GM19463 (cell line): ENCODE data around the gene EVI5L.
"Not testable (repeated sequence)": the region's sequence is repeated elsewhere in the genome, so short reads cannot be mapped to it uniquely, and the experiment has no call there.

Experiments used
- ATAC-seq: cut with Tn5 transposase; IDR thresholded peaks from one replicate; pipeline ENCODE4 v1.9.1; 2021; ENCODE audit warnings: mild to moderate bottlenecking, moderate library complexity; ENCODE audit not compliant: unreplicated experiment

The EVI5L gene

DNA sequence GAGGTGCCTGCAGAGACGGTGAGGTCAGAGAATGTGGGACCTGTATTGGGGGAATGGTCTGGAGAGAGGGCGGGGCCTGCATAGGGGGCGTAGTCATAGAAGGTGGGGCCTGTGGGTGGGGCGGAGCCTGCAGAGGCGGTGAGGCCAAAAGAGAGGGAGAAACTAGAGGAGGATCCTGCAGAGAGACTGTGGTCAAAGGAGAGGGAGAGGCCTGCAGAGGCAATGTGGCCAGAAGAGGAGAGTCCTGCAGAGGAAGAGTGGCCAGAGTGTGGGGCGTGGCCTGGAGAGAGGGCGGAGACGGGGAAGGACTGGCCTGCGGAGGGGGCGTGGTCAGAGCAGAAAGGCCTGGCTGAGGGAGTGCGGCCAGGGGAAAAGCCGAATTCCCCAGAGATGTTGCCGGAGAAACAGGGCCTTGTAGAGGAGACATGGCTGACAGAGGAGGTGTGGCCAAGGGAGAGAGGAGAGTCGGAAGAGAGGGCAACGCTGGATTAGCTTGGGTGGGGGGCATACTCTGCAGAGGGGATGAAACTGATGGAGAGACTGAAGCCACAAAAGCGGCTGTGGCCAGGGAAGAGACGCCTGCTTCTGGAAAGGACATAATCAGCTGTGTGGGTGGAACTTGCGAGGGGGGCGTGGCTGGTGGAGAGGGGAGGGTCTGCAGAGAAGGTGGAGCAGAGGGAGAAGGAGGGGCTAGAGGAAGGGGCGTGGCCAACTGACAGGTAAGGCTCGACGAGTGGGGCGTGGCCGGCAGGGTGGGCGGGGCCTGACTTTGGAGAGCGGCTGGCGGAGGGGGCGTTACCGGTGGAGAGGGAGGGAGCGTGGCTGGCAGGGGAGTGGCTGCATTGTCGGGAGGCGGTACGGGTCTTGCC is 41.7 kb downstream of the EVI5L start:
- no peak for ATAC-seq

DNA sequence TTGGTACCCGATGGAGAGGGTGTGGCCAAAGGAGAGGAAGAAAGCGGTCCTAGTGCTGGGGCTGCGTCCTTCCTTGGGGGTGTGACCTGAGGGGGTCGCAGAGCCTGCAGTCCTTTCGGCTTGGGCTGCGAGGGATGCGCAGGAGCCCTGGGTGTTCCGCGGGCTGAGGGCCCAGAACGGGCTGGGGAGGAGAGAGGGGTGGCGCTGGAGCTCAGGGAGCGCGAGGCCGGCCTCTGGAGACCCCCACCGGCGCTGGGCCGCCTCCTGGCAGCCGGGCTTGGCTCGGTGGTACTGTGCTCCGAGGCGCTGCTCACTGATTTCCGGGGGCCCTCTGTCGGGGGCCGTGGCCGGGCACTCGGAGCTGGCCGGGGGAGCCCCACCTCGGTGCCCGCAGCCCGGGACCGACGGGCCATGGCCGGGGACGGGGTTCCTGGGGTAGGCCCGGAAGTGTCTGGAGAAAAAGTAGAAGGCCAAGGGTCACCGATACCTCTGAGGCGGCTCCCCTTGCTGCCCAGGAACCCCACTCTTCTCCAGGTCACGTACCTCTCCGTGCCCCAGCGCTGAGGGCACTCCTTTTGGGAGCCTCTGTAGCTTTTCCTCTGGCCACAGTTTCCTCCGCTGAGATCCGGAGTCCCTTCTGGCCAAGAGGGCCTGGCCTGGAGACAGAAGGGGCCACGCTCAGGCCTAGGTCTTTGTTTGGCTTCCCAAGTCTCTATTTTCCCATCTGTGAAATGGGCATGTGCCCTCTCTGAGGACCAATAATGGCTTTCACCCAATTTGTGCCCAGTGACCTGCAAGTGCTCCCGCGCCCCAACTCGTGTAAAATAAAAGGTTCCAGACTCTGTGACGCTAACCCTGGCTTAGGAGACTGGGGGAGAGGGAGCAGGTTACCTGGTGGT is 42.5 kb downstream of the EVI5L start:
- ATAC-seq: no peak

DNA sequence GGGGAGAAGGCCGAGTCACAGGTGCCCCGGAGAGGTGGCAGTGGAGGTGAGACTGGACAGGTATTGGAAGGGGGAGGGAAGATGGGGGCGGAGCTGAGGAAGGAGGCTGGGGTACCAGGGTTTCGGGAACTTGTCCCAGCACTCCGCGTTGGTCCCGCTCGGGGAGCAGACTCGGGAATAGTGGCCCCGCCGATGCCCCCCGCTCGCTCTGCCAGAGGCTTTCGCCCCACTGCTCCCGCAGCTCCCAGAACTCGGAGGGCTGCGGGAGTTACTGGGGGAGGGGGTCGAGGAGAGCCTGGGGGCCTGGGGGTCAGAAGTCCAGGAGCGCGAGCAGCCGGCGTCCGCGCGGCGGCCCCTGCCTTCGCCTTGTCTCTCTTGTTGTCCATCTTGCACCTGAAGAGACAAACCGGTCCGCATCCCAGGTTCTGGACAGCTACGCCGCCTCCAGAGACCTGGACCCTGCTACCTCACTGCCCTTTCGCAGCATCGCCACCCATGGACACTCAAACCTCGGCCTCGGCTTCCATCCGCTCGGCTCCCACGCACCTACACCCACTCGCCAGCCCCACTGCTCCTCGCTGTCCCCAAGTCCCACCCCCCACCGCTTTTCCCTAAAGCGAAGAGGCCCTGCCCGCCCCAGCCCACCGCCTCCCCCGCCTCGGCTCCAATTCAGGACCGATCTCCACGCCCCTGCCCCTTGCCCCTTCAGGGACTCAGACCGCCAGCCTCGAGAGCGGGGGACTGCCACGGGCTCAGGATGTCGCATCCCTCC is 43.5 kb downstream of the EVI5L start:
- ATAC-seq: no peak

DNA sequence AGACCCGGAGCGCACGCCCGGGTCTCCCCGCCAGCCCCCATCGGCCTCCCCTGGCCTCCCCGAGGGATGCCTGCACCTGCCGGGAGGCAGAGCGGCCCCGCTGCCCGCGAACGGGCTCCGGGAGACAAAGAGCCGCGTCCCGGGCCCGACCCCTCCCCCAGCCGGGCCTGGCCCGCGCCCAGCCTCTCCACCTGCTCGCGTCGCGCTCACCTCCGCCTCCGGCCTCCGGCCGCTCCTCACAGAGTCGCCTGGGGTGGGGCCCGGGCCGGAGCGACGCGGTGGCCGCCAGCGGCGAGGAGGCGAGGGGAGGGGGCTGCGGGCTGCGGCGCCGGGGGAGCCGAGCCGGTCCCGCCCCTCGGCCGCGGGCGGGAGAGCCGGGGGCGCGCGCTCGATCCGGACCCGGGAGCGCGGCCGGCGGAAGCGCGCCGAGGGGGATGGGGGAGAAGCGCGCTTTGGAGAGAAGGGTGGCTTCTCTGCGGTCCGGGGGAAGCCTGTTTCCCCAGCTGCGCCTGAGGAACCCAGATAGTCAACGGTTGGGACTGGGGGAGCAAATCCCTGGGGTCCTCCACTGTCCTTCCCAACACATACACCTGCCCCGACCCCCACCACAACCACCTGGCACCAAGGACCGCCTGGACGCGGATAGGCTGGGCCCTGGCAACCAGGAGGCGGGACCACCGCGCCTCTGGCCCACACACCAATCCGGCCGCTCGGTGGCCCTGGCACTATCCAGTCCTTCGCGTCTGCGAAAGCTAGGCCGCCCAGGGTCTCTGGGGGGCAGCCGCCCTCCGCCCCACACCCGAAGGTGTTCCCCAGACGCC is 44.3 kb downstream of the EVI5L start, which contains the start of gene PRR36:
Gene PRR36, minus strand, starts transcription at position 315 of the 821 bp plus-strand sequence. CDS start 701 bp downstream, outside the sequence.
- no peak for ATAC-seq

DNA sequence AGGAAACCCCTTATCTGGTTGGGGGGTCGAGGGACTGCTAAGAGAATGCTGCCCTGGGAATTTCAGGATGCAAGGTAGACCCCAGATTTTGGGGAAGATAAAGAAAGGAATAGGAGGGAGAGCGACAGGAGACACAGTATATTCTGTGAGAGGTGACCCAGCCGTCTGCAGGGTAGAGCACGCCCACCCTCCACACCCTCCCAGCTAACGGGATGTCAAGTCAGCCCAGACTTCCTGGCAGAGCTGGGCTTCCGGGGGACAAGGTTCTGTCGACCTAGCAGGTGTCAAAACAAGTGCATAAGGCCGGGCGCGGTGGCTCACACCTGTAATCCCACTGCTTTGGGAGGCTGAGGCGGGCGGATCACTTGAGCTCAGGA is 44.9 kb downstream of the EVI5L start:
- no peak for ATAC-seq

GRCh38 chr19:7877249-7877836 is 47.3 kb downstream of the EVI5L start:
- no peak for ATAC-seq

DNA sequence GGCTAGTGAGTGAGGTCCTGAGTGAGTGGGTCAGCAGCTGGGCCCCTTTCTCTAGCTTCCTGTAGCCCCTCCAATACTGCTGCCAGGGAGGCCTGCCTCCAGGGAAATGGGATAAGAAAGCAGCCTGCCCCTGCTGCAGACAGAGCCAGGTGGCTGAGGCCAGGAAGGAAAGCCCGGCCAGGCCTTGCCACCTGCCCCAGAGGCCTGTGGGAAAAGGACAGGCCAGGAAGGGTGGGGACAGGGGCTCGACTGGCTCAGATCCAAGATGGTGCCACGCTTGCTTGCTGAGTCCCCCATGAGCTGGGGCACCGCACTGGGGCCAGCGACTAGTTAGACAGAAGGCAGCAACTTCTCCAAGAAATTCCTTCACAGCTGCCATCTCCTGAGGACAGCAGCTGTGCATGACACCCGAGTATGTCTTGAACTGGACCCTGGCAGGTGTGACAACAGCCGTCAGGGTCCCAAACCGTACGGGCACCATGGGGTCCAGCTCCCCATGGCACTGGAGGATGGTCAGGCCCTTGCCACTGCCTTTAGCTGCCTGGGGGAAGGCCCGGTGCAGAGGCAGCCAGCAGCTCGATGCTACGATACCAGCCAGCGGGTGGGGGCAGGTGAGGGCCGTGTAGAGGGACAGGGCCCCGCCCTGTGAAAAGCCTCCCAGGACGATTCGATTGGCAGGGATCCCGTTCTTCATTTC is 49.2 kb downstream of the EVI5L start:
- no peak for ATAC-seq

- no peak for ATAC-seq
Measured at GRCh38 chr19:7879836-7880235, 49.8 kb downstream of the EVI5L start.

DNA sequence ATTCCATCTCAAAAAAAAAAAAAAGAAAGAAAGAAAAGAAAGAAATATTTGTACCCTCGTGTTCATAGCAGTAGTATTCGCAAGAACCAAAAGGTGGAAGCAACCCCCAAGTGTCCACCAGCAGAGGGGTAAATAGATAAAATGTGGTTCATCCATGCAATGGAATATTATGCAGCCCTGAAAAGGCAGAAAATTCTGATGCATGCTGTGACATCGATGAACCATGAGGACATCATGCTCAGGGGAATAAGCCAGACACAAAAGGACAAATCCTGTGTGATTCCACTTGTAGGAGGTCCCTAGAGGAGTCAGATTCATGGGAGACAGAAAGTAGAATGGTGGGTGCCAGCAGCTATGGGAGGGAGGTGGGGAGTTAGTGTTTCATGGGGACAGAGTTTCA is 51.9 kb downstream of the EVI5L start:
- no peak for ATAC-seq

- ATAC-seq: no peak
Measured at GRCh38 chr19:7883105-7883504, 53.1 kb downstream of the EVI5L start.

GRCh38 chr19:7883796-7884570 is 54.0 kb downstream of the EVI5L start:
- no peak for ATAC-seq

GRCh38 chr19:7885818-7886217 is 55.8 kb downstream of the EVI5L start:
- no peak for ATAC-seq

GRCh38 chr19:7887408-7888144 is 57.6 kb downstream of the EVI5L start:
- no peak for ATAC-seq

DNA sequence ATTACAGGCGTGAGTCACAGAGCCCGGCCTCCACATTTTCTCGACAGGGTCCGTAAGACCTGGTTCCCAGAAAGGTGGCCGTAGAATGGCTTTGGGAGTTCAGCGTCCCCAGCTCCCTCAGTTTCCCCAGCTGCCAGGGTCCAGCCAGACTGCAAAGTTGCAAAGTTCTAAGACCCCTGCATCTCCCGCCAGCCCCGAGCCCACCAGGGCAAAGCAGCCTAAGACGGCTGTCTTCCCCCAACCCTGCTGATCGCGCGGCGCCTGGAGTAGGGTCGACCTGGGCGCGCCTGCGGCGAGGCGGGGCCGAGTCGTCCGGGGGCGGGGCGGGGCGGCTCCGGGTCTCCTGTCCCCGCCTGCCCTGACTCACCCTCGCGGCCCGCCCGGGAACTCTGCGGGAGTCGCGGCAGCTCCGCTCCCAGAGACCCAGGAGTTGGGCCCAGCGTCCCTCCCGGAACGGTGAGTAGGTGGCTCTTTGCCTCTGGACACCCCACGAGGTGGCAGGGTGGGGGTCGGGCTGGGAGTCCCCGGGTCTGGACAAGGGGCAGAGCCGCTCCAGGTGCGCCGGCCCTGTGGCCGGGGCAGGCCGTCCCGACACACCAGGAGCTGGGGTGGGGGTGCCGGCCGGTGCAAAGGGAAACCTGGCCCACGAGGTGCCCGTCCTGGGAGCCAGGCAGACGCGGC is 58.3 kb downstream of the EVI5L start, which contains the start of gene LRRC8E:
Gene LRRC8E, plus strand, starts transcription at position 366 of the 681 bp plus-strand sequence. CDS start 7,094 bp downstream, outside the sequence.
- no peak for ATAC-seq

DNA sequence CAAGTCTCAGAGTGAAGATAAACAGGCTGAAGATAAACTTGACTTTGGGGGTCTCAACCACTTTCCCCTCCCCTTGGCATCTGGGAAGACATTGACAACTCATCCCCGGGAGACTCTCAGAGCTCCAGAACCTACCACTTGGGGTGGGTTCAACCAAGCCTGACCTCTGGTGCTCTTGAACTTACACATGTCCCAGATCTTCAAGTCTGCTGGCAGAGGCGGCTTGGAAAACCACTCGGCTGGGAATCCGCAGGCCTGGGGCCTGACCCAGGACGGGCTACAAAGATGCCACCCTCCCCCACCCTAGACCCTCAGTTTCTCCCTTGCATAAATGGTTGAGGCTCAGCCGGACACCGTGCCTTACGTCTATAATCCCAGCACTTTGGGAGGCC is 58.8 kb downstream of the EVI5L start:
- no peak for ATAC-seq

GRCh38 chr19:7893362-7894101 is 63.5 kb downstream of the EVI5L start:
- not testable (repeated sequence) for ATAC-seq
